ENCODE measurements around the gene WNK1. TPM values are rescaled to one million over a fixed set of nuclear protein-coding genes. Genes with fewer than 3 reads are reported as not detected.

The WNK1 gene
- total and polyA plus RNA-seq, 2 of the 8 experiments (the other 6 are each of a cell fraction or from before 2014, with no cell fraction given) = 88.2 to 157 TPM

GRCh38 chr12:768434-768833 lies 16.1 kb downstream of the WNK1 start:
- Histone ChIP-seq H3K23me2 (ENCODE audit: low read depth, low read length) (peaks cover 1% of the 10 kb centered on the region; the same call in 1 of the 2 replicates), H2AFZ (ENCODE audit: low read length) (no peak overlapping the region), H3K56ac (replicated peaks; ENCODE audit: insufficient read length, low read depth, low read length) (no peak overlapping the region), H3K27ac (ENCODE audit: low read depth, low read length) (no peak overlapping the region), H4K8ac (ENCODE audit: extremely low read depth, insufficient read depth, low read length) (no peak overlapping the region), H3K79me2 (ENCODE audit: control insufficient read depth in 1 of 2, insufficient read depth in 2 of 2, low read length in 2 of 2) (peaks cover 0 to 93% of the 10 kb centered on the region in 2 experiments; a peak in 3 of 4 replicates), H3K4ac (replicated peaks; ENCODE audit: insufficient read length, low read depth, low read length) (no peak overlapping the region), H3K79me1 (ENCODE audit: low read depth, low read length) (no peaks in the 10 kb centered on the region; the same call in 1 of the 2 replicates), H2BK12ac (ENCODE audit: low read depth, low read length) (no peak overlapping the region), H2BK120ac (replicated peaks; ENCODE audit: low read depth, low read length) (no peak overlapping the region), H3K4me2 (ENCODE audit: insufficient read depth in 1 of 2, low read depth in 2 of 2, low read length in 2 of 2) (no peak overlapping the region), H3K4me1 (replicated peaks in 1 of 4; ENCODE audit: control insufficient read depth in 3 of 4, insufficient read depth in 4 of 4, low read length in 3 of 4) (no peaks in the 10 kb centered on the region), H2BK15ac (ENCODE audit: low read length) (no peak overlapping the region), H4K91ac (replicated peaks; ENCODE audit: insufficient read length, low read length) (no peak overlapping the region), H3K23ac (ENCODE audit: insufficient read length) (no peak overlapping the region), H4K20me1 (replicated peaks in 1 of 2; ENCODE audit: control insufficient read depth in 1 of 2, insufficient read depth in 2 of 2, low read length in 2 of 2) (peaks cover 2 to 3% of the 10 kb centered on the region in 2 experiments), H3K27me3 (replicated peaks in 1 of 4; ENCODE audit: control insufficient read depth in 3 of 4, extremely low read depth in 1 of 4, insufficient read depth in 3 of 4, low read length in 3 of 4) (no peaks in the 10 kb centered on the region), H4K5ac (ENCODE audit: insufficient read length, low read depth, low read length) (no peak overlapping the region), H3K4me3 (ENCODE audit: extremely low read depth in 1 of 4, insufficient read depth in 2 of 4, low read depth in 3 of 4, low read length in 4 of 4) (no peak overlapping the region), H2BK5ac (ENCODE audit: low read depth, low read length) (no peak overlapping the region), H3K18ac (ENCODE audit: extremely low read depth, low read length) (no peak overlapping the region), H2AK5ac (ENCODE audit: low read depth, low read length) (no peak overlapping the region), H3K14ac (ENCODE audit: insufficient read length) (no peak overlapping the region), H3K36me3 (ENCODE audit: control insufficient read depth in 2 of 4, insufficient read depth in 4 of 4, low read length in 3 of 4) (no peaks in the 10 kb centered on the region), H3K9me3 (ENCODE audit: insufficient read depth in 2 of 2, low read depth in 1 of 2, low read length in 1 of 2) (no peaks in the 10 kb centered on the region), H2BK20ac (ENCODE audit: low read length) (no peak overlapping the region), H3K9ac (replicated peaks in 1 of 4; ENCODE audit: extremely low read depth in 1 of 4, low read depth in 3 of 4, low read length in 3 of 4) (no peak overlapping the region)
- DNase-seq (ENCODE audit: low read depth in 1 of 2, low spot score in 2 of 2) (no peak), FAIRE-seq (no peak)
- CTCF ChIA-PET (ENCODE audit: partially characterized antibody) = interaction anchor here (0.8 kb wide), 1 partner anchor 15 kb away, joined by 3 read pairs; no protein-coding TSS in a partner anchor
- 100% methylated on average over 1 of the region's 1 CpG; no CpG with 5 or more reads in 1 of the 2 experiments for WGBS, 2 experiments (ENCODE audit: extremely low coverage in 1 of 2, insufficient coverage in 1 of 2, insufficient read length in 1 of 2, insufficient replicate concordance in 2 of 2, low coverage in 1 of 2, low lambda C conversion rate in 2 of 2, missing lambda C conversion rate in 1 of 2)
- POLR2A ChIA-PET (ENCODE audit: partially characterized antibody) = interaction anchor here (0.6 kb wide), 1 partner anchor 79 kb away, joined by 3 read pairs; no protein-coding TSS in a partner anchor
- TF ChIP-seq PHF8 (conservative IDR thresholded peaks at IDR 0.05; ENCODE audit: low read depth, low read length) = no peak
- TF ChIP-seq MAX (IDR thresholded peaks at IDR 0.05) = no peak
- no peak for TF ChIP-seq CBX5 (IDR thresholded peaks at IDR 0.05; ENCODE audit: low read depth, low read length)
- no peak for TF ChIP-seq RNF2 (IDR thresholded peaks at IDR 0.05; ENCODE audit: borderline replicate concordance, low read depth, low read length, missing control alignments, poor library complexity, severe bottlenecking)
- no peak for TF ChIP-seq SP4 (IDR thresholded peaks at IDR 0.05; ENCODE audit: low read length)
- no peak for TF ChIP-seq SP1 (IDR thresholded peaks at IDR 0.05; ENCODE audit: low read depth, low read length)
- no peak for TF ChIP-seq JUND (IDR thresholded peaks at IDR 0.05; ENCODE audit: low read length)
- no peak for TF ChIP-seq ASH2L (IDR thresholded peaks at IDR 0.05; ENCODE audit: low read length)
- TF ChIP-seq NRF1 (IDR thresholded peaks at IDR 0.05; ENCODE audit: low read depth, low read length) = no peak
- no peak for TF ChIP-seq RFX5 (IDR thresholded peaks at IDR 0.05; ENCODE audit: borderline replicate concordance, low read depth, low read length)
- TF ChIP-seq NANOG (IDR thresholded peaks at IDR 0.05; ENCODE audit: insufficient read depth, low read depth, low read length, poor library complexity, severe bottlenecking) = no peak
- no peak for TF ChIP-seq HDAC6 (IDR thresholded peaks at IDR 0.05; ENCODE audit: low read depth, low read length)
- TF ChIP-seq EP300 (IDR thresholded peaks at IDR 0.05; ENCODE audit: borderline replicate concordance in 1 of 2, low read depth in 2 of 2, low read length in 2 of 2) = no peak
- TF ChIP-seq BCL11A (IDR thresholded peaks at IDR 0.05; ENCODE audit: low read depth in 2 of 2, low read length in 2 of 2) = no peak

Measured in H1 (cell line).